NCI-H2107 treated with DMSO at 0.1 percent for 48 hours (cell line): ENCODE measurements around the gene UBE2E3.
"Not testable (repeated sequence)": the region's sequence is repeated elsewhere in the genome, so short reads cannot be mapped to it uniquely, and the experiment has no call there.

Experiments used
- DNase-seq: peaks from one replicate; lab custom pipeline; 2025; ENCODE audit not compliant: unreplicated experiment; lab: John Stamatoyannopoulos, UW

The UBE2E3 gene

GRCh38 chr2:180980106-180980942 lies at the start of gene UBE2E3:
Gene UBE2E3, plus strand, starts transcription at chr2:180980605. Its CDS starts 1,438 bp downstream, at chr2:180982043.
- DNase-seq, result peak; percentile 34

- DNase-seq, result no peak
Observed at GRCh38 chr2:180931841-180932240, 48.6 kb upstream of the UBE2E3 start.

- no peak for DNase-seq
Observed at GRCh38 chr2:180933332-180933731, 47.1 kb upstream of the UBE2E3 start.

DNA sequence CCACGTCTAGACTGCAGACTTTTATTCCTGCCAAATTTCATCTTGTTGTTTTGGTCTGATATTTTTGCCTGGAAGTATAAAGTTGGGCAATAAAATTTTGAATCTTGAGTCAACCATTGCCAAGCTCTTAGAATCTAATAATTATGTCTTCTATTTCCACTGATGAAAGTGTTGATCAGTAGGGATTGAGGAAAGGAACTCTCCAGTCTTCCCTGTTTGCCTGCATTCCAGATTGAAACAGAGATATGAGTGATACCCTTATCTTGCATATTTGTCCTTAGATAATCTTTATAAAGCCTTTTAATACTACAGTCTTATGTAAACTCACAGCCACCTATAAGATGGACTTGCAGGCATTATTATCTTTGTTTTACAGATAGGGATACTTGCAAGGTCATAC lies 45.5 kb upstream of the UBE2E3 start:
- DNase-seq, result no peak

- not testable (repeated sequence) for DNase-seq
Observed at GRCh38 chr2:180937480-180937879, 42.9 kb upstream of the UBE2E3 start.

DNA sequence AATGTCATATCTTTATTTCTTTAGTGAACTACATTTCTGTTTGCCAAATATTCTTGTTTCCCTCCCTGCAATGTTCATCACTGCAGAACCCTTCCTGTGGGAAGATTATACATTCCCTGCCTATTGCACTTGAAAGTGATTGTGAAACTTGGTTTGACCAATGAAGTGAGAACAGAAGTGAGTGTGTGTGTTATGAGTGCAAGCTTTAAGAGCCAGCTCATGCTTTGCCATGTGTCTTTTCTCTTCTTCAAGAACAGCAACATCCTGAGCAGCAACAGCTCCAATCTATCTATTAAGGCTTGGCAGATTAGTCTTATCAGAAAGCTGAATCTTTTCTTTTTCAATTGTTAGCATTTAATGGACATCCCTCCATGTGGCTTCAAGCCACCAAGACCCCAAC lies 42.0 kb upstream of the UBE2E3 start:
- DNase-seq, result no peak

- DNase-seq, result no peak
Observed at GRCh38 chr2:180943275-180943674, 37.1 kb upstream of the UBE2E3 start.

DNA sequence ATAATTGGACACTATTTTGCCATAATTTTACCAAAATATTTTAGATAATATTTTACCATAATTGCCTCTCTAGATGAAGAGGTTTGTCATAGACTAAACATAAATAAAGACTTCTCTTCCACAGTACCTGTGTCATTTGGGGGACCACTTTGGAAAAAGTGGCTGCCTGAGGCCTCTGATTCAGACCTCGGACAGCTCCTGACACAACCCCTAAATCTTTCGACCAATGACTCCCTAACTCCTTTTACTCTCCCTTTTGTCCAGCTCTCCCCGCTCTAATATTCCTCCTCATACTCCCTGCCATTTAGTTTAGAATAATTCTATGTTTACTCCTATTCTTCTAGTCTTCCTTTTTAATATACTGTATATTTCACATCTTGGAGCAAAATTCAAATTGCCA lies 36.0 kb upstream of the UBE2E3 start:
- DNase-seq, result no peak

- no peak for DNase-seq
Observed at GRCh38 chr2:180947208-180947689, 33.2 kb upstream of the UBE2E3 start.

GRCh38 chr2:180949896-180950295 lies 30.5 kb upstream of the UBE2E3 start:
- DNase-seq, result no peak

GRCh38 chr2:180952082-180952481 lies 28.3 kb upstream of the UBE2E3 start:
- no peak for DNase-seq

DNA sequence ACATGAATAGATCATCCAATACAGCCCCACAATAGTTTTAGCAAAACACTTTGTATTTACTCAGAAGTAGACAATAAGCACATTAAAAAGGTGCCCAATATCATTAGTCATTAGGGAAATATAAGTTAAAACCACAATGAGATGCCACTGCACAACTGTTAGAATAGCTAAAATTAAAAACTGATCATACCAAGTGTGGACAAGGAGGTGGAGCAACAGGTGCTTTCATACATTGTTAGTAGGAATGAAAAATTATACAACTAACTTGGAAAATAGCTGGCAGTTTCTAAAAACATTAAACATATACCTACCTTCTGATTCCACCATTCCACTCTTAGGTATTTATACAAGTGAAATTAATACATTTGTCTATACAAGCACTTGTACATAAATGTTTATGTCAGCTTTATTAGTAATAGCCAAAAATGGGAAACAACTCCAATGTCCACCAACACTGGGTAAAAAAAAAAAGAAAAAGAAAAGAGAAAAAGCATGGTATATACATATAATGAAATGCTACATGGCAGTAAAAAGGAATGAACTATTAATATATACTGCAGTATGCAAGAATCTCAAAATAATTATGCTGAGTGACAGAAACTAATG lies 27.6 kb upstream of the UBE2E3 start:
- DNase-seq, result no peak

- no peak for DNase-seq
Observed at GRCh38 chr2:180953550-180953949, 26.9 kb upstream of the UBE2E3 start.

DNA sequence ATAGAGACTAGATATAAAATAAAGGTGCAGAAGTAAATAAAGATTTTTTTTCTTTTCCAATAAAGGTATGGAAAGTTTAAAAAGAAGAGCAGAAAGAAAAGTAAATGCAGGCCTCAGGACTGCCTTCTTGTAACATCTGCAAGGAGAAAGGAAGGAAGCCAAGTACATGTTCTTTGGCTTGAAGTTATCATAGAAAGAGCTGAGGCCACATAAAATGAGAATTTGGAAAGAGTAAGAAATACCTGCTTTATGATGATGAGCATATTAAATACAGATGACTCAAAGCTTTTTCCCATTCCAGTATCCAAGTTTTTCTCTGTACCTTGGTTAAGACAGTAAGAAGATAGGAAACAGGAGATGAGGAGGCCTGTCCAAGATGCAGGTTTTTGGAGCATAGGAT lies 25.3 kb upstream of the UBE2E3 start:
- no peak for DNase-seq

GRCh38 chr2:180959787-180960186 lies 20.6 kb upstream of the UBE2E3 start:
- DNase-seq, result no peak

DNA sequence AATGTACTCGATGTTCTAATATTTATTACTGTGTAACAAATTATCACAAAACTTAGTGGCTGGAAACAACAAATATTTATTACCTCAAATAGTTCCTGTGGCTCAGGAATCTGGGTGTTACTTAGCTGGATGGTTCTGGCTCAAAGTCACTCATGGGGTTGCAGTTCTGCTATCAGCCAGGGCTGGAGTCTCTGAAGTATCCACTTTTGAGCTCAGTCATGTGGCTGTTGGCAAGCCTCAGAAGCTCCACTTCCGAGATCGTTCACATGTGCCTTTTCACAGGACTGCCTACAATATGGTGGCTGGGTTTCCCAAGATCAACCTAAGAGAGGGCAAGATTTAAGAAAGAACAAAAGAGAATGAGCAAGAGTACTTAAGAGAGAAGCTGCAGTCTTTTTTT lies 19.4 kb upstream of the UBE2E3 start:
- no peak for DNase-seq

GRCh38 chr2:180962727-180963314 lies 17.6 kb upstream of the UBE2E3 start:
- DNase-seq, result no peak

- DNase-seq, result no peak
Observed at GRCh38 chr2:180966378-180966777, 14.0 kb upstream of the UBE2E3 start.

- no peak for DNase-seq
Observed at GRCh38 chr2:180969124-180969523, 11.3 kb upstream of the UBE2E3 start.

DNA sequence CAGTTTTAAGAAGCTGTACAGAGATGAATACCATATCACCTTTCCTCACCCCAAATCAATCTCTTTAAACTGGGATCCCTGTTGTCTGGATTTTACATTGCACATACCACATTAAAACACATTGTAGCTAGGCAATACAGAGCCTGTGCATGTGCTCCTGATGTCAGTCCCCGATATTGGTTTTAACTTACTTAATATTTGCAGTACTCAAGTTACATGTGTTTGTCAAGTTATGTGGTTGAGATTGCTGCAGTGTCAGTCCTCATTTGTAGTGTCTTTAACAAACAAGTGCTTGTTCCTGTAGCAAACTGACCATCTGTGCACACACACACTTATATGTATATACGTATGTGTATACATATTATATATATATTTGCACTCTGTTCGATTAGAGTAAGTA lies 10.4 kb upstream of the UBE2E3 start:
- DNase-seq, result peak; percentile 62

- DNase-seq, result no peak
Observed at GRCh38 chr2:180971811-180972210, 8.6 kb upstream of the UBE2E3 start.

DNA sequence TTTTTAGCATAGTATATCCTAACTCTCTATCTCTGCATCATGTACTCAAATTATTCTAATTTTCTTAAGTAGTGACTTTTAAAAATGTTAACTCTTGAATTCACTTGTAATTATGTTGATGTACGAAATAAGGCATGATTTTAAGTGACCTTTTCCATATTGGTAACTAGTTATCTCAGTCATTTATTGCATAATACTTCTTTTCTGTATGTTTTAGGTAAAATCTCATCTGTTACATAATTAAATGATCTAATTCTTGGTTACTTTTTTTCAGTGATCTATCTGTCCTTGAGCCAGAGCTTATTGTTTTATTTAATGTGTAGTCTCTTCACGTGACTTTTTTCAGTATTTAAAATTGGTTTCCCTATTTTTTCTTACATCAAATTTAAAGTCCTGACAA lies 4.8 kb upstream of the UBE2E3 start:
- no peak for DNase-seq
